NCI-H1436 treated with DMSO at 0.1 percent for 48 hours (cell line): ENCODE results near the gene KRTAP1-4.
"Not testable (repeated sequence)": the region's sequence is repeated elsewhere in the genome, so short reads cannot be mapped to it uniquely, and the experiment has no call there.

Experiments used
- DNase-seq: peaks from one replicate; lab custom pipeline; 2025; lab: John Stamatoyannopoulos, UW

KRTAP1-4 gene

GRCh38 chr17:41004397-41004796, 25.6 kb downstream of the KRTAP1-4 start:
- peak; percentile 89 for DNase-seq

GRCh38 chr17:41003926-41004325, 26.1 kb downstream of the KRTAP1-4 start:
- DNase-seq: peak; percentile 89

- DNase-seq: no peak
Measured at GRCh38 chr17:41002814-41003213, 27.2 kb downstream of the KRTAP1-4 start.

- DNase-seq: no peak
Measured at GRCh38 chr17:41001795-41002194, 28.2 kb downstream of the KRTAP1-4 start.

GRCh38 chr17:40999563-40999962, 30.4 kb downstream of the KRTAP1-4 start, which contains the start of gene KRTAP3-2:
TSS of gene KRTAP3-2 (minus strand) at chr17:40999906. CDS start at chr17:40999853, 53 bp downstream.
- not testable (repeated sequence) for DNase-seq

GRCh38 chr17:40997361-40997760, 32.6 kb downstream of the KRTAP1-4 start:
- DNase-seq: no peak

GRCh38 chr17:40996829-40997228, 33.2 kb downstream of the KRTAP1-4 start:
- DNase-seq: no peak

- no peak for DNase-seq
Measured at GRCh38 chr17:40995116-40995515, 34.9 kb downstream of the KRTAP1-4 start.

- peak; percentile 99 for DNase-seq
Measured at GRCh38 chr17:40993839-40994238, 36.2 kb downstream of the KRTAP1-4 start, which contains the start of gene KRTAP3-3. TSS of gene KRTAP3-3 (minus strand) at chr17:40994164. CDS start at chr17:40994097, 67 bp downstream.

GRCh38 chr17:40993084-40993483, 36.9 kb downstream of the KRTAP1-4 start:
- no peak for DNase-seq

GRCh38 chr17:40992666-40993065, 37.3 kb downstream of the KRTAP1-4 start:
- DNase-seq: no peak

GRCh38 chr17:40986920-40987319, 43.1 kb downstream of the KRTAP1-4 start:
- DNase-seq: no peak

- DNase-seq: no peak
Measured at GRCh38 chr17:40984226-40984625, 45.8 kb downstream of the KRTAP1-4 start, which contains the start of gene KRT40. TSS of gene KRT40 (minus strand) at chr17:40984326. CDS start at chr17:40984273, 53 bp downstream.

GRCh38 chr17:40981115-40981514, 48.9 kb downstream of the KRTAP1-4 start:
- DNase-seq: no peak

GRCh38 chr17:40980596-40980995, 49.4 kb downstream of the KRTAP1-4 start:
- DNase-seq: no peak

GRCh38 chr17:40980117-40980516, 49.9 kb downstream of the KRTAP1-4 start:
- DNase-seq: no peak
